Measurements from ENCODE around the gene CYP4F22.

DNA sequence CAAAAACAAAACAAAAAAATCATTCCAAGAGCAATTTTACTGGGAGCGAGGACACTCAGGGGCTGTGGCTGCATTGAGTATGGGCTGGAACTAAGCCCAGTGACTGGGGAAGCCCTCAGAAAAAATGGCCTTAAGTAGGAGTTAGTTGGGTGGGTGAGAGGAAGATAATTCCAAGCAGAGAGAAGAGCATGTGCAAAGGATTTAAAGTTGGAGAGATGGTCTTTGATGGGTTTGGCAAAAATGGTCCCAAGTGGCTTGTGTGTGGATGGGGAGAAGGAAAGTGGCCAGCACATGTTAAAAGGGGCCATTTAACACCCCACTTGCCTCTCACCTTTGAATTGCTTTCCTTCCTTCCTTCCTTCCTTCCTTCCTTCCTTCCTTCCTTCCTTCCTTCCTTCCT, 6.7 kb upstream of the CYP4F22 start:
- no peak for TF ChIP-seq GATA2 (IDR thresholded peaks at IDR 0.05; ENCODE audit: low read depth, low read length)
- no peak for TF ChIP-seq GATA3 (IDR thresholded peaks at IDR 0.05; ENCODE audit: low read depth, low read length)
